ENCODE measurements around the gene PNPLA7. TPM values are rescaled to one million over a fixed set of nuclear protein-coding genes. Genes with fewer than 3 reads are reported as not detected.

Gene PNPLA7
- total and polyA plus RNA-seq, 2 donors (not counting 1 experiment from before 2014, with no cell fraction given) = 18.7 to 29.9 TPM

- Histone ChIP-seq H3K4me3 (ENCODE audit: control extremely low read depth in 1 of 5, extremely low read depth in 1 of 5, insufficient read depth in 1 of 5, low read depth in 2 of 5, low read length in 4 of 5) (peak overlapping the region in 4 of 5 experiments; percentile 34 to 69 (median 62)), H3K27me3 (replicated peaks in 1 of 4; ENCODE audit: control extremely low read depth in 1 of 4, control insufficient read depth in 3 of 4, insufficient read depth in 4 of 4, low read length in 3 of 4) (no peaks in the 10 kb centered on the region), H3K4me1 (ENCODE audit: control insufficient read depth in 2 of 2, insufficient read depth in 2 of 2, low read length in 2 of 2) (peaks cover 52 to 64% of the 10 kb centered on the region in 2 donors), H4K20me1 (ENCODE audit: control insufficient read depth, insufficient read depth, low read length, poor library complexity, severe bottlenecking) (peaks cover 12% of the 10 kb centered on the region), H3K36me3 (replicated peaks in 1 of 2; ENCODE audit: control extremely low read depth in 1 of 2, control insufficient read depth in 1 of 2, extremely low read depth in 1 of 2, insufficient read depth in 2 of 2, low read length in 1 of 2) (peaks cover 0 to 3% of the 10 kb centered on the region in 2 experiments), H3K4me2 (replicated peaks; ENCODE audit: low read depth, low read length, poor library complexity, severe bottlenecking) (peak overlapping the region; percentile 99), H3K27ac (ENCODE audit: low read length in 2 of 2) (no peak overlapping the region), H3K9me3 (ENCODE audit: control extremely low read depth in 1 of 3, control insufficient read depth in 2 of 3, insufficient read depth in 1 of 3, low read length in 2 of 3) (peaks cover 0 to 6% (median 0%) of the 10 kb centered on the region in 3 donors), H2AFZ (ENCODE audit: insufficient read depth, low read depth, low read length, poor library complexity, severe bottlenecking) (peak overlapping the region; percentile 79), H3K79me2 (ENCODE audit: control insufficient read depth, insufficient read depth, low read length) (peaks cover 6% of the 10 kb centered on the region), H3K9ac (ENCODE audit: low read length) (peak overlapping the region; percentile 73)
- Mint-ChIP-seq H3K9me3 (ENCODE audit: insufficient read depth) (no peaks in the 10 kb centered on the region), H3K4me1 (peaks cover 38% of the 10 kb centered on the region), H3K27ac (no peak overlapping the region), H3K4me3 (peak overlapping the region; percentile 44), H3K27me3 (no peaks in the 10 kb centered on the region)
- intact Hi-C loops (cut with micrococcal nuclease) = loop anchor here (1.0 to 10.0 kb wide), 2 partner anchors 35 to 664 kb away; partner anchors contain the start of genes CCDC183, EXD3, NOXA1 and TMEM141
- POLR2A ChIA-PET = interaction anchor here (2.2 kb wide), 1 partner anchor 35 kb away, joined by 13 read pairs; the partner anchor contains the start of genes EXD3 and NOXA1
- CTCF ChIA-PET = interaction anchor here (0.6 to 1.3 kb wide), 4 partner anchors 35 to 586 kb away, joined by 3 to 4 read pairs (median 4); partner anchors contain the start of genes EXD3 and NOXA1
- DNase-seq (peak; percentile 54), ATAC-seq (ENCODE audit: low read depth) (peak; percentile 5)
- no peak for TF ChIP-seq EZH2 (IDR thresholded peaks at IDR 0.05; ENCODE audit: borderline replicate concordance, insufficient read depth, low read depth, low read length, poor library complexity, severe bottlenecking)
- TF ChIP-seq, protein P1, sequence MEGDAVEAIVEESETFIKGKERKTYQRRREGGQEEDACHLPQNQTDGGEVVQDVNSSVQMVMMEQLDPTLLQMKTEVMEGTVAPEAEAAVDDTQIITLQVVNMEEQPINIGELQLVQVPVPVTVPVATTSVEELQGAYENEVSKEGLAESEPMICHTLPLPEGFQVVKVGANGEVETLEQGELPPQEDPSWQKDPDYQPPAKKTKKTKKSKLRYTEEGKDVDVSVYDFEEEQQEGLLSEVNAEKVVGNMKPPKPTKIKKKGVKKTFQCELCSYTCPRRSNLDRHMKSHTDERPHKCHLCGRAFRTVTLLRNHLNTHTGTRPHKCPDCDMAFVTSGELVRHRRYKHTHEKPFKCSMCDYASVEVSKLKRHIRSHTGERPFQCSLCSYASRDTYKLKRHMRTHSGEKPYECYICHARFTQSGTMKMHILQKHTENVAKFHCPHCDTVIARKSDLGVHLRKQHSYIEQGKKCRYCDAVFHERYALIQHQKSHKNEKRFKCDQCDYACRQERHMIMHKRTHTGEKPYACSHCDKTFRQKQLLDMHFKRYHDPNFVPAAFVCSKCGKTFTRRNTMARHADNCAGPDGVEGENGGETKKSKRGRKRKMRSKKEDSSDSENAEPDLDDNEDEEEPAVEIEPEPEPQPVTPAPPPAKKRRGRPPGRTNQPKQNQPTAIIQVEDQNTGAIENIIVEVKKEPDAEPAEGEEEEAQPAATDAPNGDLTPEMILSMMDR (IDR thresholded peaks at IDR 0.05) = no peak
- 15% methylated on average over 88 of the region's 88 CpGs for WGBS (ENCODE audit: insufficient coverage)
Measured at GRCh38 chr9:137458194-137459151, 91.7 kb downstream of the PNPLA7 start.

Data from B cell (primary cell).